Gastrocnemius medialis (tissue), 4 donors: ENCODE data around the gene HSFX3. TPM values are rescaled to one million over a fixed set of nuclear protein-coding genes. Genes with fewer than 3 reads are reported as not detected.
"Not testable (repeated sequence)": the region's sequence is repeated elsewhere in the genome, so short reads cannot be mapped to it uniquely, and the experiment has no call there.

ENCODE experiments used
- ATAC-seq, 2 donors: fragments of 150-250 bp; one replicate each; pipeline ENCODE4 v1.9.1; 2016
- DNase-seq, 2 donors: peaks; one replicate each; pipeline ENCODE4 v3.0.0-alpha.2; 2019
- H3K27ac ChIP-seq, 4 donors: fragments of 200-600 bp; sonication (generic); 1 replicate in 1 of 4; 2 replicates in 3 of 4; pipeline ENCODE4 v1.5.1; 2016 to 2018; ENCODE audit warnings: mild to moderate bottlenecking in 2 of 4, moderate library complexity in 1 of 4
- H3K27me3 ChIP-seq, 3 donors: fragments of 200-600 bp; sonication (generic) in 2 of 3; 1 replicate in 1 of 3; 2 replicates in 2 of 3; pipeline versions ENCODE4 v1.5.1 to v1.6.0; 2016 to 2019; ENCODE audit warnings: mild to moderate bottlenecking in 1 of 3, moderate library complexity in 1 of 3
- H3K36me3 ChIP-seq, 2 donors: fragments of 200-600 bp; sonication (generic) in 1 of 2; one replicate each; pipeline ENCODE4 v1.5.1; 2017 to 2018
- H3K4me1 ChIP-seq, 2 donors: fragments of 200-600 bp; sonication (generic) in 1 of 2; one replicate each; pipeline ENCODE4 v1.5.1; 2016 to 2017; ENCODE audit warnings: mild to moderate bottlenecking in 2 of 2
- H3K4me3 ChIP-seq, 4 donors: fragments of 200-600 bp; sonication (generic) in 3 of 4; 1 replicate in 1 of 4; 2 replicates in 3 of 4; pipeline ENCODE4 v1.5.1; 2016 to 2019; ENCODE audit warnings: mild to moderate bottlenecking in 2 of 4
- H3K9me3 ChIP-seq, 3 donors: fragments of 200-600 bp; sonication (generic) in 2 of 3; 1 replicate in 1 of 3; 2 replicates in 2 of 3; pipeline ENCODE4 v1.5.1; 2016 to 2019
- CTCF ChIP-seq, 5 experiments: fragments of 450-650 bp in 3 of 5; fragments of 200-600 bp in 2 of 5; sonication (generic) in 2 of 5; IDR thresholded peaks in 4 of 5; conservative IDR thresholded peaks in 1 of 5; 1 replicate in 4 of 5; 2 replicates in 1 of 5; pipeline ENCODE4 v1.5.1; 2016 to 2019; ENCODE audit warnings: antibody characterized with exemption in 5 of 5, mild to moderate bottlenecking in 3 of 5, moderate library complexity in 3 of 5
- POLR2A ChIP-seq, 2 donors: fragments of 450-650 bp; IDR thresholded peaks; one replicate each; pipeline ENCODE4 v1.6.1; 2017; ENCODE audit warnings: antibody characterized with exemption in 2 of 2, mild to moderate bottlenecking in 2 of 2, moderate library complexity in 2 of 2
- in situ Hi-C, 4 donors: fragments of 200-750 bp; cut with MboI; loops; one replicate each; pipeline versions ENCODE4 v1.15.0 to v1.8.0; 2017; ENCODE audit warnings: low sequenced_read_pairs in 4 of 4
- intact Hi-C: fragments of 100-400 bp; cut with DNase I; formaldehyde crosslinking; loops from one replicate; pipeline ENCODE4 v1.15.1; 2023; ENCODE audit warnings: low total_unique reads
- total RNA-seq, 4 donors: library from RNA; depleted of rRNA; stranded (reverse); fragments of >200 nt; gene quantifications; one replicate each; pipeline versions ENCODE4 v1.1.0 to v1.2.3, GENCODE V29; 2016

The HSFX3 gene
- total RNA-seq, 4 donors from 2014 or later, result not detected

- peaks cover 0 to 6% of the 10 kb centered on the region in 2 donors for H3K4me1 ChIP-seq
- in situ Hi-C loops, result no loop called here
- TF ChIP-seq POLR2A (IDR thresholded peaks at IDR 0.05) (no peak), CTCF (IDR thresholded peaks at IDR 0.05 in 4 of 5, conservative IDR thresholded peaks at IDR 0.05 in 1 of 5) (no peak)
- H3K27me3 ChIP-seq, result no peaks in the 10 kb centered on the region
- no peaks in the 10 kb centered on the region for H3K36me3 ChIP-seq
- H3K9me3 ChIP-seq, result no peaks in the 10 kb centered on the region
- H3K4me3 ChIP-seq, result peak overlapping the region; percentile 65 to 76 (median 70)
- peak overlapping the region; percentile 88 to 97 (median 94) for H3K27ac ChIP-seq
- DNase-seq (peak in 1 of 2 donors; percentile 17), ATAC-seq (no peak)
- intact Hi-C loops, result no loop called here
Observed at GRCh38 chrX:149541521-149542047, 8.1 kb downstream of the HSFX3 start.

- H3K36me3 ChIP-seq, result no peaks in the 10 kb centered on the region
- H3K27ac ChIP-seq, result peak within 1 kb of the TSS; percentile 88 to 97 (median 94)
- in situ Hi-C loops (no loop called here), intact Hi-C loops (loop anchor here (1.0 kb wide), 1 partner anchor 36 kb away; the partner anchor contains the start of gene IDS)
- H3K27me3 ChIP-seq, result no peaks in the 10 kb centered on the region
- H3K9me3 ChIP-seq, result no peaks in the 10 kb centered on the region
- TF ChIP-seq CTCF (IDR thresholded peaks at IDR 0.05 in 4 of 5, conservative IDR thresholded peaks at IDR 0.05 in 1 of 5), result no peak
- peak; percentile 49 to 55 for TF ChIP-seq POLR2A (IDR thresholded peaks at IDR 0.05)
- ATAC-seq, result peak; percentile 75 to 79
- peak within 1 kb of the TSS; percentile 65 to 76 (median 70) for H3K4me3 ChIP-seq
- DNase-seq, result peak; percentile 78 to 92
- peaks cover 0 to 6% of the 10 kb centered on the region in 2 donors for H3K4me1 ChIP-seq
Observed at GRCh38 chrX:149540621-149541520, 8.9 kb downstream of the HSFX3 start, which contains the start of gene EOLA1. Gene EOLA1, plus strand, starts transcription at chrX:149541012. Its CDS starts 4,619 bp downstream, at chrX:149545631.

GRCh38 chrX:149540131-149540620 is 9.5 kb downstream of the HSFX3 start:
- peak overlapping the region; percentile 88 to 97 (median 94) for H3K27ac ChIP-seq
- intact Hi-C loops, result loop anchor here (1.0 kb wide), 1 partner anchor 35 kb away; the partner anchor contains the start of gene IDS
- peaks cover 0 to 6% of the 10 kb centered on the region in 2 donors for H3K4me1 ChIP-seq
- DNase-seq (peak; percentile 90 to 91), ATAC-seq (peak; percentile 61 to 67)
- H3K4me3 ChIP-seq, result peak overlapping the region; percentile 65 to 76 (median 70)
- in situ Hi-C loops, result no loop called here
- TF ChIP-seq CTCF (IDR thresholded peaks at IDR 0.05 in 4 of 5, conservative IDR thresholded peaks at IDR 0.05 in 1 of 5) (no peak), POLR2A (IDR thresholded peaks at IDR 0.05) (no peak)
- H3K9me3 ChIP-seq, result no peaks in the 10 kb centered on the region
- H3K27me3 ChIP-seq, result no peaks in the 10 kb centered on the region
- H3K36me3 ChIP-seq, result no peaks in the 10 kb centered on the region

GRCh38 chrX:149539283-149540130 is 10.2 kb downstream of the HSFX3 start:
- Histone ChIP-seq H3K27me3 (no peaks in the 10 kb centered on the region), H3K4me3 (peak overlapping the region; percentile 55 to 76 (median 58)), H3K27ac (peak overlapping the region; percentile 75 to 97 (median 88)), H3K36me3 (no peaks in the 10 kb centered on the region), H3K9me3 (no peaks in the 10 kb centered on the region), H3K4me1 (peaks cover 0 to 6% of the 10 kb centered on the region in 2 donors)
- ATAC-seq (peak; percentile 58 to 66), DNase-seq (peak; percentile 73 to 81)
- intact Hi-C loops (loop anchor here (1.0 kb wide), 1 partner anchor 34 kb away; the partner anchor contains the start of gene IDS), in situ Hi-C loops (no loop called here)
- TF ChIP-seq POLR2A (IDR thresholded peaks at IDR 0.05), result no peak
- TF ChIP-seq CTCF (IDR thresholded peaks at IDR 0.05 in 4 of 5, conservative IDR thresholded peaks at IDR 0.05 in 1 of 5), result no peak

- H3K4me3 ChIP-seq, H3K36me3 ChIP-seq, H3K9me3 ChIP-seq, H3K27ac ChIP-seq, H3K27me3 ChIP-seq, in situ Hi-C loops, intact Hi-C loops, ATAC-seq, DNase-seq, H3K4me1 ChIP-seq: not testable (repeated sequence)
Observed at GRCh38 chrX:149537474-149537873, 12.2 kb downstream of the HSFX3 start.

GRCh38 chrX:149534926-149535602 is 14.7 kb downstream of the HSFX3 start:
- H3K4me1 ChIP-seq, H3K9me3 ChIP-seq, ATAC-seq, H3K27ac ChIP-seq, H3K36me3 ChIP-seq, intact Hi-C loops, H3K4me3 ChIP-seq, in situ Hi-C loops, H3K27me3 ChIP-seq, DNase-seq: not testable (repeated sequence)
